ENCODE results near the gene SLFNL1. TPM values are rescaled to one million over a fixed set of nuclear protein-coding genes. Genes with fewer than 3 reads are reported as not detected.
A peak's percentile ranks its signal among the peaks of the same experiment; 100 is the strongest.

Gene SLFNL1
- 0.50 TPM for polyA plus RNA-seq (2013, experiment 1 of 2; ENCODE audit: insufficient read length)
- polyA plus RNA-seq (2013, experiment 2 of 2; ENCODE audit: insufficient read length) = 0.69 TPM

- peak; percentile 31 for DNase-seq
Measured at GRCh38 chr1:41021526-41022308, at the start of gene SLFNL1. TSS of gene SLFNL1 (minus strand) at chr1:41021725. CDS start at chr1:41020660, 1,065 bp downstream.

GRCh38 chr1:41056907-41057306 lies 35.4 kb upstream of the SLFNL1 start:
- no peak for DNase-seq

- DNase-seq = no peak
Measured at GRCh38 chr1:41053316-41053715, 31.8 kb upstream of the SLFNL1 start.

- DNase-seq = no peak
Measured at GRCh38 chr1:41051022-41051421, 29.5 kb upstream of the SLFNL1 start.

- no peak for DNase-seq
Measured at GRCh38 chr1:41048540-41048939, 27.0 kb upstream of the SLFNL1 start.

- DNase-seq = no peak
Measured at GRCh38 chr1:41046347-41046775, 24.8 kb upstream of the SLFNL1 start.

- peak; percentile 46 for DNase-seq
Measured at GRCh38 chr1:41045740-41046139, 24.2 kb upstream of the SLFNL1 start.

GRCh38 chr1:41044187-41044586 lies 22.7 kb upstream of the SLFNL1 start:
- no peak for DNase-seq

- DNase-seq = peak; percentile 18
Measured at GRCh38 chr1:41041614-41042270, 20.2 kb upstream of the SLFNL1 start.

- no peak for DNase-seq
Measured at GRCh38 chr1:41038110-41038509, 16.6 kb upstream of the SLFNL1 start.

- DNase-seq = no peak
Measured at GRCh38 chr1:41037116-41037903, 15.8 kb upstream of the SLFNL1 start.

- DNase-seq = no peak
Measured at GRCh38 chr1:41033272-41033671, 11.7 kb upstream of the SLFNL1 start.

GRCh38 chr1:41032147-41032546 lies 10.6 kb upstream of the SLFNL1 start:
- no peak for DNase-seq

GRCh38 chr1:41030872-41031616 lies 9.5 kb upstream of the SLFNL1 start:
- no peak for DNase-seq

GRCh38 chr1:41028034-41028642 lies 6.6 kb upstream of the SLFNL1 start:
- DNase-seq = no peak

- DNase-seq = no peak
Measured at GRCh38 chr1:41025979-41026819, 4.7 kb upstream of the SLFNL1 start.

GRCh38 chr1:41024953-41025352 lies 3.4 kb upstream of the SLFNL1 start:
- DNase-seq = no peak

GRCh38 chr1:41023279-41023990 lies 1.9 kb upstream of the SLFNL1 start:
- no peak for DNase-seq

- no peak for DNase-seq
Measured at GRCh38 chr1:41022424-41022823, 899 bp upstream of the SLFNL1 start.

- DNase-seq = no peak
Measured at GRCh38 chr1:41020654-41021053, 871 bp downstream of the SLFNL1 start.
